K562 (cell line): ENCODE data around the gene LIF. TPM values are rescaled to one million over a fixed set of nuclear protein-coding genes. Genes with fewer than 3 reads are reported as not detected.
A peak's percentile ranks its signal among the peaks of the same experiment; 100 is the strongest.

Source experiments
- ATAC-seq: fragments of 200-7000 bp; cut with Tn5 transposase; 3 replicates; pipeline ENCODE4 v1.9.1; 2020; ENCODE audit warnings: moderate library complexity
- BruUV-seq: library from RNA; stranded (reverse); fragments of 400-500 nt; replicated peaks from 2 replicates; lab custom pipeline; 2021; lab: Mats Ljungman, UMichigan
- CTCF ChIA-PET: fragments of 300-600 bp; formaldehyde crosslinking; extraction: SDS; loops from one replicate; lab custom pipeline; 2021; ENCODE audit warnings: low intra/inter-chr PET ratio; lab: Yijun Ruan, JAX
- POLR2A ChIA-PET: fragments of 300-600, 350-650 bp; sonication (Branson Sonifier 250); formaldehyde crosslinking; extraction: SDS; loops from one replicate; lab custom pipeline; 2021; ENCODE audit warnings: antibody characterized with exemption, inconsistent platforms; lab: Yijun Ruan, JAX
- DNase-seq, 4 experiments: peaks; one replicate each; pipeline versions ENCODE4 v3.0.0 to v3.0.0-alpha.2; 2011 to 2018; ENCODE audit warnings: low spot score in 3 of 4, mixed read lengths in 3 of 4; ENCODE audit errors: extremely low read depth in 1 of 4
- FAIRE-seq: peaks from 2 replicates; lab custom pipeline; 2011; peaks lifted over from hg19 to GRCh38; lab: Jason Lieb, UNC
- H2AFZ ChIP-seq: 2 replicates; pipeline ENCODE4 v1.6.0; 2011; ENCODE audit warnings: low read depth, low read length, control low read depth, inconsistent platforms
- H3K27ac ChIP-seq: fragments of 200-600 bp; 3 replicates; pipeline ENCODE4 v1.8.0; 2011; ENCODE audit warnings: low read depth, mild to moderate bottlenecking, control low read depth, inconsistent platforms, low read length, moderate library complexity, mixed read lengths; ENCODE audit errors: extremely low read depth
- H3K27me3 ChIP-seq, 2 experiments: fragments of 300-600 bp in 1 of 2; 2 replicates in 1 of 2; 3 replicates in 1 of 2; pipeline versions ENCODE4 v1.6.0 to v1.8.0; 2011; ENCODE audit warnings: inconsistent platforms in 2 of 2, low read length in 2 of 2, mild to moderate bottlenecking in 1 of 2, mixed read lengths in 1 of 2, moderate library complexity in 1 of 2; ENCODE audit not compliant: control insufficient read depth in 2 of 2, insufficient read depth in 2 of 2
- H3K36me3 ChIP-seq: fragments of 300-600 bp; 3 replicates; pipeline ENCODE4 v1.8.0; 2011; ENCODE audit warnings: mild to moderate bottlenecking, low read length, inconsistent platforms; ENCODE audit not compliant: control insufficient read depth, insufficient read depth
- H3K4me1 ChIP-seq, 2 experiments: fragments of 200-600 bp in 1 of 2; replicated peaks in 1 of 2; 2 replicates in 1 of 2; 3 replicates in 1 of 2; pipeline versions ENCODE4 v1.5.1 to v1.8.0; 2011; ENCODE audit warnings: inconsistent platforms in 2 of 2, low read length in 2 of 2, mild to moderate bottlenecking in 1 of 2, mixed read lengths in 1 of 2, moderate library complexity in 1 of 2; ENCODE audit not compliant: control insufficient read depth in 2 of 2, insufficient read depth in 2 of 2
- H3K4me2 ChIP-seq: 2 replicates; pipeline ENCODE4 v1.6.1; 2011; ENCODE audit warnings: low read length, control low read depth, inconsistent platforms, mixed read lengths; ENCODE audit not compliant: insufficient read depth
- H3K4me3 ChIP-seq: fragments of 200-600 bp; sonication (generic), shearing (Covaris generic); 2 replicates; pipeline ENCODE4 v1.5.1; 2016; ENCODE audit warnings: control low read depth, inconsistent platforms
- H3K79me2 ChIP-seq: fragments of 200-600 bp; 3 replicates; pipeline ENCODE4 v1.8.0; 2011; ENCODE audit warnings: low read length, inconsistent platforms; ENCODE audit not compliant: control insufficient read depth, insufficient read depth
- H3K9ac ChIP-seq, 2 experiments: 2 replicates each; pipeline versions ENCODE4 v1.6.0 to v1.6.1; 2011; ENCODE audit warnings: low read depth in 2 of 2, low read length in 2 of 2, control low read depth in 1 of 2, inconsistent platforms in 1 of 2, mild to moderate bottlenecking in 1 of 2, mixed read lengths in 1 of 2; ENCODE audit not compliant: insufficient read depth in 1 of 2
- H3K9me1 ChIP-seq: one replicate; pipeline ENCODE4 v1.6.0; 2011; ENCODE audit warnings: inconsistent platforms, mild to moderate bottlenecking, low read length, moderate library complexity; ENCODE audit not compliant: control insufficient read depth, insufficient read depth
- H3K9me3 ChIP-seq: replicated peaks from 2 replicates; pipeline ENCODE4 v1.5.1; 2011; ENCODE audit warnings: low read depth, low read length, inconsistent platforms; ENCODE audit not compliant: control insufficient read depth, insufficient read depth
- H4K20me1 ChIP-seq: replicated peaks from 2 replicates; pipeline ENCODE4 v1.6.1; 2011; ENCODE audit warnings: low read length, inconsistent platforms, mixed read lengths; ENCODE audit not compliant: control insufficient read depth, insufficient read depth
- DEAF1 ChIP-seq: fragments of 450-650 bp; formaldehyde crosslinking; IDR thresholded peaks from 2 replicates; pipeline ENCODE4 v1.4.0; 2020; ENCODE audit warnings: mild to moderate bottlenecking, moderate library complexity
- MCM7 ChIP-seq, 2 experiments: fragments of 450-650 bp; IDR thresholded peaks; 2 replicates each; pipeline ENCODE4 v1.6.1; 2016 to 2018
- PHB ChIP-seq: fragments of 250-450 bp; sonication (Bioruptor Pico); IDR thresholded peaks from 2 replicates; pipeline ENCODE4 v1.5.0; 2021
- PTTG1 ChIP-seq: fragments of 450-650 bp; IDR thresholded peaks from 2 replicates; pipeline ENCODE4 v1.6.1; 2016; ENCODE audit warnings: low read depth, mild to moderate bottlenecking, missing genetic modification characterization, missing compliant biosample characterization
- ZBTB7A ChIP-seq: IDR thresholded peaks from 2 replicates; pipeline ENCODE4 v1.6.1; 2011; ENCODE audit warnings: low read depth, mild to moderate bottlenecking, low read length, moderate library complexity, borderline replicate concordance; ENCODE audit not compliant: control insufficient read depth
- ZFP36 ChIP-seq: fragments of 150-350 bp; IDR thresholded peaks from 2 replicates; pipeline ENCODE4 v1.6.1; 2018; ENCODE audit warnings: low read length, low read depth; ENCODE audit not compliant: partially characterized antibody
- ZNF717 ChIP-seq: fragments of 250-450 bp; sonication (Bioruptor Pico); IDR thresholded peaks from 2 replicates; pipeline ENCODE4 v1.5.0; 2021
- WGBS: fragments of 100-300 bp; shearing (Covaris generic); methylation state at CpG from one replicate; pipeline ENCODE4 v1.1.6; 2016; ENCODE audit warnings: low coverage, mixed read lengths; ENCODE audit not compliant: insufficient coverage; ENCODE audit errors: missing lambda C conversion rate; 5-methylcytosine and 5-hydroxymethylcytosine counted together
- in situ Hi-C: fragments of 300-500 bp; cut with MboI; formaldehyde crosslinking; loops from 4 replicates; pipeline ENCODE4 v1.15.0; 2018; ENCODE audit warnings: inconsistent platforms, mixed read lengths
- intact Hi-C: fragments of 100-400 bp; cut with micrococcal nuclease; formaldehyde crosslinking; loops from 2 replicates; pipeline ENCODE4 v1.14.2; 2022
- polyA plus RNA-seq, 8 experiments: library from polyadenylated mRNA; depleted of rRNA in 4 of 8; stranded (reverse) in 5 of 8; unstranded in 3 of 8; fragments of >200 nt; fragmentation: Nextera tagmentation in 2 of 8; fragmentation: Illumina TruSeq in 1 of 8; extraction: Ambion mirVana in 2 of 8; extraction: Trizol in 1 of 8; gene quantifications; 2 replicates each; pipeline versions ENCODE4 v1.2.1 to v1.2.3, GENCODE V29; 2011 to 2014; ENCODE audit warnings: inconsistent platforms in 1 of 8, missing spikeins in 1 of 8
- total RNA-seq, 7 experiments: library from RNA; depleted of rRNA in 6 of 7; stranded (reverse); fragments of >200 nt in 6 of 7; fragmentation: Illumina TruSeq in 2 of 7; extraction: Trizol in 2 of 7; gene quantifications; 2 replicates each; pipeline versions ENCODE4 v1.2.1 to v1.2.3, GENCODE V29; 2011 to 2021; ENCODE audit warnings: low replicate concordance in 1 of 7
- TF ChIP-seq, protein P1 (sequence below): fragments of 450-650 bp; formaldehyde crosslinking; IDR thresholded peaks from 2 replicates; pipeline ENCODE4 v1.4.0; 2022; ENCODE audit warnings: missing genetic modification characterization
- TF ChIP-seq, protein P2 (sequence below): sonication (generic); formaldehyde crosslinking; IDR thresholded peaks from 2 replicates; pipeline ENCODE4 v1.8.0; 2022; ENCODE audit warnings: mild to moderate bottlenecking, missing genetic modification reagents

LIF gene
- total and polyA plus RNA-seq, 9 of the 15 experiments (the other 6 are each of a cell fraction or from before 2014, with no cell fraction given), result 0.05 to 0.39 (median 0.18) TPM; not detected in 3

DNA sequence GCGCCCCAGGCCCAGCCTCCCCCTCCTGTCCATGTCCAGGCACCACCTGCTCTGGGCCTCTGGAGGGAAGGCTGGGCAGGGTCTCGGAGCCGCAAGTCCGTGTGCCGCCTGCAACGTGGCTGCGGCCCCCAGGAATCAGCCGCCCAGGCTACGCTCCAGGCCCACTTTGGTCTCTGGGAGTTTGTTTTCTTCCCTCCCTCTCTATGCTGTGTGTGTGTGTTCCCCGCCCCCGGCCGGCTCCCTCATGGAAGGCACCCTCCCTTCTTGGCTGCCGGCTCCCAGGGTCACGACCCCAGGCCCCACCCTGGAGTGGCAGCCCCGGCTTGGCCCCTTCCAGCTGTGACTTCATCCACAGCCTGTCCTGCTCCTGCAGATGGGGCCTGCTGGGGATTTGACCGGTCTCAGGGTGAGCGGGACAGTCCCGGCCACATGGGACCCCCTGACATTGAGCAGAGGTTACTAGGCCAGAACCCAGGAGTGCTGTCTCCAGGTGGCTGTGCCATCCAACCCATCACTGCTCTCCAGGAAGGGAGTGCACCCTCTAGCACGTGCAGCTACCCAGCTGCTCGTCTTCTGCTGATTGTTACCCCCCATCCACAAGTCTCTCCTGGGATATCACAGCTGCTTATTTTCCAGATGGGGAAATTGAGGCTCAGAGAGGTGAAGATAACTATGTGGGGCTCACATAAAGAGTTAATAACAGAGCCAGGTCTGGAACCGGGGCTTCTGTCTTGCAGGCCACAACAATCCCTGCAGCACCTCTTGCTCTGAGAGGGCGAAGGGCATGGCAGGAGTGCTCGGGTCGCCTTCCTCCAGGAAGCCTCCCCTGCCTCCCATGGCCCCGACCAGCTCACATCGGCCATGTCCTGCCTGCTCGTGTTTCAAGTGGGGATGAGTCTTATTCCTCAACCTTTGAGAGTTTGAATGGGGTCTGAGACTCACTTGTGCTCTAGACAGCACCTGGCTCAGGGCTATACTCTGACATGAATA is 2.8 kb upstream of the LIF start:
- TF ChIP-seq ZFP36 (peak; percentile 56), DEAF1 (CRISPR knock-in tag) (no peak), PHB (CRISPR knock-in tag) (no peak), ZBTB7A (peak; percentile 56; the same call in 1 of the 2 replicates), PTTG1 (no peak), MCM7 (IDR thresholded peaks at IDR 0.05) (no peak), ZNF717 (CRISPR knock-in tag) (no peak)
- TF ChIP-seq, protein P1, sequence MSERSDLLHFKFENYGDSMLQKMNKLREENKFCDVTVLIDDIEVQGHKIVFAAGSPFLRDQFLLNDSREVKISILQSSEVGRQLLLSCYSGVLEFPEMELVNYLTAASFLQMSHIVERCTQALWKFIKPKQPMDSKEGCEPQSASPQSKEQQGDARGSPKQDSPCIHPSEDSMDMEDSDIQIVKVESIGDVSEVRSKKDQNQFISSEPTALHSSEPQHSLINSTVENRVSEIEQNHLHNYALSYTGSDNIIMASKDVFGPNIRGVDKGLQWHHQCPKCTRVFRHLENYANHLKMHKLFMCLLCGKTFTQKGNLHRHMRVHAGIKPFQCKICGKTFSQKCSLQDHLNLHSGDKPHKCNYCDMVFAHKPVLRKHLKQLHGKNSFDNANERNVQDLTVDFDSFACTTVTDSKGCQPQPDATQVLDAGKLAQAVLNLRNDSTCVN, result no peak
- TF ChIP-seq, protein P2, sequence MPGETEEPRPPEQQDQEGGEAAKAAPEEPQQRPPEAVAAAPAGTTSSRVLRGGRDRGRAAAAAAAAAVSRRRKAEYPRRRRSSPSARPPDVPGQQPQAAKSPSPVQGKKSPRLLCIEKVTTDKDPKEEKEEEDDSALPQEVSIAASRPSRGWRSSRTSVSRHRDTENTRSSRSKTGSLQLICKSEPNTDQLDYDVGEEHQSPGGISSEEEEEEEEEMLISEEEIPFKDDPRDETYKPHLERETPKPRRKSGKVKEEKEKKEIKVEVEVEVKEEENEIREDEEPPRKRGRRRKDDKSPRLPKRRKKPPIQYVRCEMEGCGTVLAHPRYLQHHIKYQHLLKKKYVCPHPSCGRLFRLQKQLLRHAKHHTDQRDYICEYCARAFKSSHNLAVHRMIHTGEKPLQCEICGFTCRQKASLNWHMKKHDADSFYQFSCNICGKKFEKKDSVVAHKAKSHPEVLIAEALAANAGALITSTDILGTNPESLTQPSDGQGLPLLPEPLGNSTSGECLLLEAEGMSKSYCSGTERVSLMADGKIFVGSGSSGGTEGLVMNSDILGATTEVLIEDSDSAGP (CRISPR knock-in tag), result no peak
- Histone ChIP-seq H3K9ac (peak overlapping the region in 1 of 2 experiments; percentile 52; a peak in 1 of 4 replicates), H3K9me1 (no peaks in the 10 kb centered on the region), H3K4me3 (no peak overlapping the region), H3K4me2 (no peak overlapping the region), H4K20me1 (no peaks in the 10 kb centered on the region), H2AFZ (no peak overlapping the region), H3K9me3 (no peaks in the 10 kb centered on the region), H3K79me2 (no peaks in the 10 kb centered on the region), H3K36me3 (no peaks in the 10 kb centered on the region), H3K27ac (no peak overlapping the region), H3K4me1 (peaks cover 0 to 34% of the 10 kb centered on the region in 2 experiments; a peak in 2 of 5 replicates), H3K27me3 (peaks cover 0 to 27% of the 10 kb centered on the region in 2 experiments; a peak in 2 of 5 replicates)
- intact Hi-C loops (no loop called here), in situ Hi-C loops (no loop called here)
- DNase-seq, result peak; percentile 25 to 65 (median 56)
- peak; percentile 61 for ATAC-seq
- BruUV-seq, result no TSS peak
- ChIA-PET POLR2A (interaction anchor here (0.6 kb wide), 1 partner anchor 8 kb away, joined by 3 read pairs; no protein-coding TSS in a partner anchor), CTCF (no interaction called here)
- 20% methylated on average over 7 of the region's 27 CpGs for WGBS
- FAIRE-seq, result no peak
